HCEC 1CT (cell line): Measurements from ENCODE around the gene HCRTR1.

Experiments
- DNase-seq: peaks from one replicate; pipeline ENCODE4 v3.0.0-alpha.2; 2017

HCRTR1 gene

GRCh38 chr1:31617218-31617915 is at the start of gene HCRTR1:
TSS of gene HCRTR1 (plus strand) at chr1:31617689. CDS start at chr1:31619193, 1,504 bp downstream.
- no peak for DNase-seq

- no peak for DNase-seq
Observed at GRCh38 chr1:31567956-31568570, 49.4 kb upstream of the HCRTR1 start.

- no peak for DNase-seq
Observed at GRCh38 chr1:31568895-31569595, 48.4 kb upstream of the HCRTR1 start.

GRCh38 chr1:31569596-31570173 is 47.8 kb upstream of the HCRTR1 start:
- DNase-seq, result no peak

GRCh38 chr1:31570228-31570627 is 47.3 kb upstream of the HCRTR1 start:
- DNase-seq, result no peak

GRCh38 chr1:31570906-31571305 is 46.6 kb upstream of the HCRTR1 start:
- peak; percentile 78 for DNase-seq

GRCh38 chr1:31571340-31572295 is 45.9 kb upstream of the HCRTR1 start:
- DNase-seq, result no peak

GRCh38 chr1:31572323-31573104 is 45.0 kb upstream of the HCRTR1 start:
- peak; percentile 31 for DNase-seq

- DNase-seq, result no peak
Observed at GRCh38 chr1:31573261-31573660, 44.2 kb upstream of the HCRTR1 start.

- DNase-seq, result no peak
Observed at GRCh38 chr1:31574749-31575368, 42.6 kb upstream of the HCRTR1 start.

GRCh38 chr1:31575369-31576140 is 41.9 kb upstream of the HCRTR1 start:
- no peak for DNase-seq

GRCh38 chr1:31576201-31576669 is 41.3 kb upstream of the HCRTR1 start, which contains the start of gene TINAGL1:
TSS of gene TINAGL1 (plus strand) at chr1:31576515. CDS start at chr1:31577149, 634 bp downstream.
- DNase-seq, result no peak

GRCh38 chr1:31576743-31577455 is 40.6 kb upstream of the HCRTR1 start:
- DNase-seq, result no peak

GRCh38 chr1:31577515-31578192 is 39.8 kb upstream of the HCRTR1 start:
- peak; percentile 26 for DNase-seq

- no peak for DNase-seq
Observed at GRCh38 chr1:31579374-31579773, 38.1 kb upstream of the HCRTR1 start.

- no peak for DNase-seq
Observed at GRCh38 chr1:31580513-31580870, 37.0 kb upstream of the HCRTR1 start.

GRCh38 chr1:31580891-31581603 is 36.4 kb upstream of the HCRTR1 start:
- DNase-seq, result no peak
